ENCODE data around the gene PDCD1LG2.
A peak's percentile ranks its signal among the peaks of the same experiment; 100 is the strongest.
"Not testable (repeated sequence)": the region's sequence is repeated elsewhere in the genome, so short reads cannot be mapped to it uniquely, and the experiment has no call there.

The PDCD1LG2 gene

GRCh38 chr9:5510360-5510931 lies at the start of gene PDCD1LG2:
TSS of gene PDCD1LG2 (plus strand) at chr9:5510531. CDS start at chr9:5522547, 12,016 bp downstream.
- peak; percentile 16 to 37 (median 26) for DNase-seq (ENCODE audit: low read depth in 4 of 4, low spot score in 1 of 4)

- not testable (repeated sequence) for DNase-seq (ENCODE audit: low read depth in 4 of 4, low spot score in 1 of 4)
These were observed 45.5 kb upstream of the PDCD1LG2 start for GRCh38 chr9:5464831-5465330.

GRCh38 chr9:5466005-5466404 lies 44.3 kb upstream of the PDCD1LG2 start:
- DNase-seq (ENCODE audit: low read depth in 4 of 4, low spot score in 1 of 4) = no peak

GRCh38 chr9:5466766-5467165 lies 43.6 kb upstream of the PDCD1LG2 start:
- no peak for DNase-seq (ENCODE audit: low read depth in 4 of 4, low spot score in 1 of 4)

DNA sequence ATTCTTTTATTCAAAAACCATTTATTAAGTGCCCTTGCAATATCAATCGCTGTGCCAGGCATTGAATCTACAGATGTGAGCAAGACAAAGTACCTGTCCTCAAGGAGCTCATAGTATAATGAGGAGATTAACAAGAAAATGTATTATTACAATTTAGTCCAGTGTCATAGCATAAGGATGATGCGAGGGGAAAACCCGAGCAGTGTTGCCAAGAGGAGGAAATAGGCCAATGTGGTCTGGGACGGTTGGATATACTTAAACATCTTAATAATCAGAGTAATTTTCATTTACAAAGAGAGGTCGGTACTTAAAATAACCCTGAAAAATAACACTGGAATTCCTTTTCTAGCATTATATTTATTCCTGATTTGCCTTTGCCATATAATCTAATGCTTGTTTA lies 41.5 kb upstream of the PDCD1LG2 start:
- no peak for DNase-seq (ENCODE audit: low read depth in 4 of 4, low spot score in 1 of 4)

- no peak for DNase-seq (ENCODE audit: low read depth in 4 of 4, low spot score in 1 of 4)
These were observed 40.2 kb upstream of the PDCD1LG2 start for GRCh38 chr9:5470122-5470521.

- no peak for DNase-seq (ENCODE audit: low read depth in 4 of 4, low spot score in 1 of 4)
These were observed 39.5 kb upstream of the PDCD1LG2 start for GRCh38 chr9:5470816-5471215.

- not testable (repeated sequence) for DNase-seq (ENCODE audit: low read depth in 4 of 4, low spot score in 1 of 4)
These were observed 34.7 kb upstream of the PDCD1LG2 start for GRCh38 chr9:5475611-5476010.

DNA sequence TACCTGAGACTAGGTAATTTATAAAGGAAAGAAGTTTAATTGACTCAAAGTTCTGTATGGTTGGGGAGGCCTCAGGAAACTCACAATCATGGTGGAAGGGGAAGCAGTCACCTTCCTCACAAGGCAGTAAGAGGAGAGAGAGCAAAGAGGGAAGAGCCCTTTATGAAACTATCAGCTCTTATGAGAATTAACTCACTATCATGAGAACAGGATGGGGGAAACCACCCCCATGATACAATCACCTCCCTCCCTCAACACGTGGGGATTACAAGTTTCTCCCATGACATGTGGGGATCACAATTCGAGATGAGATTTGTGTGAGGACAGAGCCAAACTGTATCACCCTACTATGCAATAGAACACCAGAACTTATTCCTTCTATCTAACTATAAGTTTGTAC lies 32.1 kb upstream of the PDCD1LG2 start:
- peak in 1 of 4 experiments; percentile 7 for DNase-seq (ENCODE audit: low read depth in 4 of 4, low spot score in 1 of 4)

GRCh38 chr9:5479994-5480694 lies 30.2 kb upstream of the PDCD1LG2 start:
- no peak for DNase-seq (ENCODE audit: low read depth in 4 of 4, low spot score in 1 of 4)

DNA sequence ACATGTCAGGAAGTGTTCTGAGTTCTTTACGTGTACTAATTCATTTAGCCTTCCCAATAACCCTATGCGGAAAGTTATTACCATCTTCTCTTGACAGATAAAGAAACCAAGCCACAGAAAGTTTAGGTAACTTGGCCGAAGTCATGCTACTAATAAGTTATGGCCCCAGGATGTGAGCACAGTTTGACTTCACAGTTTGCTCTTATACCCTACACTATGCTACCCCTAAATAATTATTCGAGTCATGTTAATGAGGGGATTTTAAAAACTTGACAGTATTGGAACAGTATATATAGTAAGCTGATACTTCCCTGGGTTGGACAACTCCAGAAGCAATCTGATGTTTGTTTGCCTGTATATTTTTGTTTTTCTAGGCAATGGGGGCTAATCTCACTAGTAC lies 29.4 kb upstream of the PDCD1LG2 start:
- no peak for DNase-seq (ENCODE audit: low read depth in 4 of 4, low spot score in 1 of 4)

DNA sequence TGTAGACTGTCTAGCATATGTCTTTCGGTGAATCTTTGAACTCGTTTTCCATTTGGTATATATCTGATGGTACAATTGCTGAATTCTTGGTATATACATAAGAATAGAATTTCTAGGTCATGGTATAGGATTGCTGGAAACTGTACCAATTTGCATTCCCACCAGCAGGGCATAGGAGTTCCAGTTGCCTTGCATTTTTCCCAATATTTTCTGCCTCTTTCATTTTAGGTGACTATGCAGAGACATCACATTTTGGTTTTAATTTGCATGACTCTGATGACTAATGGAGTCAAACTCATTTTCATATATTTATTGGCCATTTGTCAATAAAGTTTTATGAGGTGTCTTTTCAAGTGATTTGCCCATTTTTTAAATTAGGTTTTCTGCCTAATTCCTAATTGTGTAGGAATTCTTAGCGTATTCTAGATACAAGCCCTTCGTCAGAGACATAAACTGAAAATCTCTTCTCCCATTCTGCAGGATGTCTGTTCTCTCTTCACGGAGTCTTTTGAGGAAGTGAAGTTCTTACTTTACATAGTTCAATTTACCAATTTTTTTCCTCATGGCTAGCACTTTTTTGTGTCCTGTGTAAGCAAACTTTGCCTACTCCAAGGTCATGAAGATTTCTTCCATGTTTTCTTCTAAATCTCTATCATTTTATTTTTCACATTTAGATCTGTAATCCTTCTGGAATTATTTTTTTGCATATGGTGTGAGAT lies 28.9 kb upstream of the PDCD1LG2 start:
- DNase-seq (ENCODE audit: low read depth in 4 of 4, low spot score in 1 of 4) = no peak

- no peak for DNase-seq (ENCODE audit: low read depth in 4 of 4, low spot score in 1 of 4)
These were observed 28.1 kb upstream of the PDCD1LG2 start for GRCh38 chr9:5482194-5482593.

DNA sequence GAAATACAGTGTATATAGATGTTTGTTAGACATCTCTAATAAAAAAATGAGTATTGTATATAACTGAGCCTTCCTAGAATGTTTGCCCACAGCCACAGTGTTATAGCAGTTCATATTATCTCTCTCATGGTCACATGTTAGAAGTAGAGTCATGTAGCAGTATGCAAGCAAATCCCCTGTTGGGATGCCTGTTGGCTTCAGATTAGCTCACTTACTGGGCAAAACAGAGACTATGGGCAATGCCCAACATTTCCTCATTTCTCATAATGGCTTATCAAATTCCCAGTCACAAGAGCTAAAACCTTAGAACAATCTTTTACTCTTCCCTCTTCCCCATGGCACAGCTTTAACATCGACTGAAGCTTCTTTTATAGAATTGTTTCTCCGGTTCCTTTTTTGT lies 27.0 kb upstream of the PDCD1LG2 start:
- DNase-seq (ENCODE audit: low read depth in 4 of 4, low spot score in 1 of 4) = no peak

DNA sequence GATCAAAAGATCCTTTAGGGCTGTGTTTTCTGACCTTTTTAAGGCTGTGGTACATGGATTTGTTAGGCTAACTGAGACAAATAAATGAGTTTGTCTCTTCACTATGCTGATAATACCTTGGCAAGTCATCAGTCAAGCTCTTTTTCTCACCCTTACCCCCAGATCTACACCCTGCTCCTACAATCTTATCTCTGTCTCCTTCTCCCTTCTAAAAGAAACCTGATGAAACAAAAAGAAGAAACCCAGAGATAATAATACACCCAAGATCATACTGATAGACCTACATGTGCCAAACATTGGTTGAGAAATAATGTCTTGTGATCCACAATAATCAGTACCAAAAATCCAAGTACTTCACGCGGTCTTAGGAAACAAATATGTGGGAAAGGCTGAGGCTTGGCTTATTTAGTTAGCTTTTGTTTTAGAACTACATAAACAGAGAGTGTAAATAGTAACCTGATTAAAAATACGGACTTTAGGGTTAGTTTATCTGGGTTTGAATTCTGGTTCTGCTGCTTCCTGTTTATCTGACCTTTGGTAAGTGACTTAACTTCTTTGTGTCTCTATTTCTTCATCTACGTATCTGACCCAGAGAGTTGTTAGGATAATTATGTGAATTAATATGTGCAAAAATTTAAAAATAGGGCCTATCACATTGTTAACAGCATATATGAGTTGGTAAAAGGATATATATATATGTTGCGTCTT lies 24.8 kb upstream of the PDCD1LG2 start:
- no peak for DNase-seq (ENCODE audit: low read depth in 4 of 4, low spot score in 1 of 4)

- DNase-seq (ENCODE audit: low read depth in 4 of 4, low spot score in 1 of 4) = no peak
These were observed 23.3 kb upstream of the PDCD1LG2 start for GRCh38 chr9:5486988-5487387.

DNA sequence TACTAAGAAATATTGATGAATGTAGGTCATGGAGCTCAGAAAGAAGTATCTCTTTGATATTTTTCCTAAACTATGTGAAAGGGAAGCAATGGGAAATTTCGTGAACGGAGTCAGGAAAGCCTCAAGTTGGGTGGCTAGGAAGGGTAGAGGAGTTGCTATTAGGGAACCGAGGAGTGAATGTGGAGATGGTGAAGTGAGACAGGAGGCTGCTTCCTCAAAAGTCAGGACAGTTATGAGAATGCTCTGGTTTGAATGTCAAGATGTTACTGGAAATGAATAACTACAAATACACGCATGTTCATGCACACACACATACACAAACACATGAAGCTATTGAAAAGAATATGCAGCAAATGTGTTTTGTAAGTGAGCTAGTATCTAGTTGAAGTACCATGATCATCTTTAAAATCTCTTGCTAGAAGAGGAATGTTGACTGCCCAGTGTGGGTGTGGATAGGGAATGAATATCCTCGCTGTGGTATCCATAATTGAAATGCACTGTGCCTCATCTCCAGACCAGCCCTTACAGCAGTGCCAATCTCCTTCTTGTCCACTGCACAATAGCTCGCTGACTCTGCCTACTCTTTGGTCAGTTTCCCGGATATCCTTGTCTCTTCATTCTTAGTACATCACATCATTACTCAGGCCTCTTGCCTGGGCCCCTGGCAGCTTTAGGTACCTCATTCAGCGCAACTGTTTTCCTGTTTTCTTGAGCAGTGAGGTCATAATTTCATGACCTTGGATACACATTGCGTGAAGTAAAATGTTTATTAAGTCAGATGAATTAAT lies 21.9 kb upstream of the PDCD1LG2 start:
- no peak for DNase-seq (ENCODE audit: low read depth in 4 of 4, low spot score in 1 of 4)

GRCh38 chr9:5489630-5490490 lies 20.5 kb upstream of the PDCD1LG2 start:
- DNase-seq (ENCODE audit: low read depth in 4 of 4, low spot score in 1 of 4) = no peak

GRCh38 chr9:5492965-5493678 lies 17.2 kb upstream of the PDCD1LG2 start:
- DNase-seq (ENCODE audit: low read depth in 4 of 4, low spot score in 1 of 4) = no peak

Measured in stimulated activated CD4-positive, alpha-beta T cell treated with anti-CD3 and anti-CD28 coated beads, Interleukin-1b, Interleukin-23, amount 100 ng/mL, for 24 hours (primary cell).